ENCODE data around the gene FAM124A.

Gene FAM124A

GRCh38 chr13:51313619-51314018, 91.4 kb downstream of the FAM124A start:
- no peak for TF ChIP-seq CTCF (conservative IDR thresholded peaks at IDR 0.05; ENCODE audit: low read depth)
- CTCF ChIA-PET: interaction anchor here (1.4 kb wide), 1 partner anchor 27 kb away, joined by 3 read pairs; no protein-coding TSS in a partner anchor
- POLR2A ChIA-PET (ENCODE audit: low non-redundant PET): no interaction called here
- DNase-seq (ENCODE audit: low spot score): no peak
- H3K27ac ChIP-seq: no peak overlapping the region

GRCh38 chr13:51317262-51317661, 95.1 kb downstream of the FAM124A start:
- no peak for DNase-seq (ENCODE audit: low spot score)
- CTCF ChIA-PET: interaction anchor here (0.7 to 1.0 kb wide), 2 partner anchors 14 to 20 kb away, joined by 4 to 6 read pairs; no protein-coding TSS in a partner anchor
- no peak for TF ChIP-seq CTCF (conservative IDR thresholded peaks at IDR 0.05; ENCODE audit: low read depth)
- H3K27ac ChIP-seq: no peak overlapping the region
- POLR2A ChIA-PET (ENCODE audit: low non-redundant PET): no interaction called here

- no peak overlapping the region for H3K27ac ChIP-seq
- no peak for DNase-seq (ENCODE audit: low spot score)
- TF ChIP-seq CTCF (conservative IDR thresholded peaks at IDR 0.05; ENCODE audit: low read depth): no peak
- CTCF ChIA-PET: interaction anchor here (0.6 to 1.0 kb wide), 4 partner anchors 13 to 94 kb away, joined by 3 to 6 read pairs (median 4); no protein-coding TSS in a partner anchor
- POLR2A ChIA-PET (ENCODE audit: low non-redundant PET): no interaction called here
Measured at GRCh38 chr13:51318015-51318414, 95.8 kb downstream of the FAM124A start.

GRCh38 chr13:51318876-51319275, 96.7 kb downstream of the FAM124A start:
- ChIA-PET CTCF (no interaction called here), POLR2A (ENCODE audit: low non-redundant PET) (no interaction called here)

DNA sequence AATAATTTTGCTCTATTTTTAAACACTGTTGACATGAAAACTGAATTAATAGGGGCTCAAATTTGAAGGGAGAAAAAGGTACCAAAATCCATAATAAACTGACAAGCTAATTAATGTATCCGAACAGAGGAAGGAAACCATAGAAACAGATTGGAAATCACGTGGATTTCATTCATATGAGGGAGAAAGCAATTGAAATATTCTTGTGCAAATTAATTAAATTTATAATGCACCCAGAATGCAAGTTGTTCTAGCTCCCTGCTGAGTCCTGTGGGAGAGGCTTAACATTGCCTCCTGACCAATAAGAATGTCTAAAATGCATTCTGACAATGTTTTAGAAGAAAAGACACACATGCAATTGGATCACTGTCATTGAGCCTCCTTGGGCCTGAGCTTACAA, 99.6 kb downstream of the FAM124A start:
- ChIA-PET CTCF (interaction anchor here (0.6 kb wide), 1 partner anchor 759 kb away, joined by 3 read pairs; no protein-coding TSS in a partner anchor), POLR2A (ENCODE audit: low non-redundant PET) (no interaction called here)

More at GRCh38 chr13:51318876-51319275, 96.7 kb downstream of the FAM124A start:
- no peak for DNase-seq (ENCODE audit: low spot score)
- no peak for TF ChIP-seq CTCF (conservative IDR thresholded peaks at IDR 0.05; ENCODE audit: low read depth)
- H3K27ac ChIP-seq: no peak overlapping the region

GRCh38 chr13:51322826-51323225, 100.6 kb downstream of the FAM124A start:
- no peak for DNase-seq (ENCODE audit: low spot score)
- POLR2A ChIA-PET (ENCODE audit: low non-redundant PET): no interaction called here
- CTCF ChIA-PET: interaction anchor here (0.6 kb wide), 1 partner anchor 155 kb away, joined by 3 read pairs; no protein-coding TSS in a partner anchor

More for the DNA sequence above, 99.6 kb downstream of the FAM124A start:
- H3K27ac ChIP-seq: no peak overlapping the region
- DNase-seq (ENCODE audit: low spot score): no peak
- no peak for TF ChIP-seq CTCF (conservative IDR thresholded peaks at IDR 0.05; ENCODE audit: low read depth)

More at GRCh38 chr13:51322826-51323225, 100.6 kb downstream of the FAM124A start:
- no peak overlapping the region for H3K27ac ChIP-seq
- TF ChIP-seq CTCF (conservative IDR thresholded peaks at IDR 0.05; ENCODE audit: low read depth): no peak

All from RWPE1 (cell line).